NCI-H345 treated with DMSO at 0.1 percent for 48 hours (cell line): ENCODE data around the gene HOXA9.

Source experiments
- DNase-seq: peaks from one replicate; lab custom pipeline; 2025; ENCODE audit not compliant: unreplicated experiment; lab: John Stamatoyannopoulos, UW

HOXA9 gene

DNA sequence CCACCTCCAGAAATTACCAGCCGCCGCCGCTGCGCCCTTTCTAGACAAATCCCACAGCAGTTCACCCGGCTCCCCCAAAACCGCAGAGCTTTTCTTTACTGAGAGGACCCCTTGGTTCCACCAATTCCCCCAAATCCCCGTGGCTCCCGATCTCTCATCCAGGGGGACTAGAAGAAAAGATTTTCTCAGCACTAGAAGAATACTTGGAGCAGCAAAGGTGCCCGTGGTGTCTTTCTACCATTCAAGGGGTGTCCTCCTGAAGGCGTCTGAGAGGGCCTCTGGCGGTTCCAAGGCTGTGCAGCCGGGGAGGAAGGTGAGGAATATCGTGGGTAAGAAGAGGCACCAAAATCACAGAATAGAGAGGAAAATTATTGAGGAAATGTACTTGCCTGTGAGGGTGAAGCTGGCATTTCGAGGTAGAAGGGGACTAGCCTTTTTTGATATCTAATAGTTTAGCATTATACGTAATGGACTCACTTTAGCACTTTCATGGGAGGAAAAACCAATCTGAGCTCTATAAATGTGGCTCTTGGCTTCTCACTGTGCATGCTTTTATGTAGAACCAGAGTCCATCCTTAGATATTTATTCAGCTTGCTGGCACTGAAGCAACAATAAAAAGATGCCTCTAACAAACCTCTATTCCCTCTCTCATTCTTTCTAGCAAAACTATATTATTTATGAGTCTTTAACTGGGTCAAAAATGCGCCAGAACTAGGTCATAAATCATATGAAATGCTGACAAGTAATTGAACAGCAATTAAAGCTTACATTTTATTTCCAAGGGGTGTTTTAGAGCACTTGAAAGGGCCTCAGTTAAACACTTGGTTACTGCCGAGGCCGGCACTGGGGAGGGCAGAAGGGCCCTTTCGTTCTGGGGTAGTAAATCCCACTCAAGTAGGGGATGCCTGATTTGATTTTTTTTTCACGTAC, 49.0 kb downstream of the HOXA9 start:
- no peak for DNase-seq

DNA sequence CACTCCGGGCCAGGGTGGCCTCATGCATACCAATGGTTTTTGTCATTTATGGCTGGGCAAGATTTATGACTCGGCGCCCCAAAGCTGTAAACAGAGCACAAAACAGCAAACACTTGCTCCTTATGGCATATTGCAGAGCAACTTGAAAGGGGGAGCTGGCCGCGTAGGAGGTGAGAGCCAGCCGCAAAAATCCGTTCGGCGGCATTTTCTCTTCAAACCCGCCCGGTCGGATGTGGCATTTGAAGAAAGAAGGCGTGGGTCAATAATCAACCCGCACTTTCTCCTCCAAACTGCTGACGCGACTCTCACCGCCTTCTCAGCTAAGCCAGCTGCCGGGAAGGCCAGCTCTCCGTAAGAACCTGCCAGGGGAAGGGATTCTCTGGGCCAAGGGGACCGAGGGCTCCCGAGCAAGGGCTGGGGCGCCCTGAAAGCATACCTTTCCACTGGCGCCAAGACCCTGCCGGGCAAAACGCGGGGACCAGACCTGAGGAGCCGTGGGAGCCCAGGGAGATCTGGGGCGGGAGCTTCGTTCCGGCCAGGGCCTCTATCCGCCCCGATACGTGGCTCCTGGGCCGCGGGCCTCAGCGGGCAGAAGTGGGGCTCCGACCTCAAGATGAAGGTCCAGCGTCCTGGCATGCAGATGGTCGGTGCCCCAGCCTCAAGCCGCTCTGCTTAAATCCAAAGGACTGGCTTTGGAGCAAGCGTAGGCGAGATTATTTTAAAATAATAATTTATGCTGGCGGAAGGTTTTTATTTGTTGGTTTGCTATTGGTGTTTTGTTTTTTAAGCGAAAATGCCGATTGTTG, 49.9 kb downstream of the HOXA9 start:
- no peak for DNase-seq

DNA sequence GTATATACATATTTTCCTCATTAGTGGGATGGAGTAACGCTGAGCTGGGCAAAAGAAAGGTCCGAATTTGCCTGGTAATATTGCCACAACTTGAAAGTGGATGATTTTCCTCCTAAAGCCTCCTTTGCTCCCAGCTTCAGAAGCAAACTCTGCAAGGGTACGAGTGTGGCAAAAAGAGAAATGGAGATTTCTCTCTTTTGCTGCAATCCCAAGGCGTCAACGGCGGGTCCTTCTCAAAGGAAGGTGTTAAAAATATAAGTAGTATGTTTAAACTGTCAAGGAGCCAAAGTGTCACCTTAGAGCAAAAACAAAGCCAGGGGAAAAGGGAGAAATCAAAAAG, 50.5 kb downstream of the HOXA9 start:
- no peak for DNase-seq

DNA sequence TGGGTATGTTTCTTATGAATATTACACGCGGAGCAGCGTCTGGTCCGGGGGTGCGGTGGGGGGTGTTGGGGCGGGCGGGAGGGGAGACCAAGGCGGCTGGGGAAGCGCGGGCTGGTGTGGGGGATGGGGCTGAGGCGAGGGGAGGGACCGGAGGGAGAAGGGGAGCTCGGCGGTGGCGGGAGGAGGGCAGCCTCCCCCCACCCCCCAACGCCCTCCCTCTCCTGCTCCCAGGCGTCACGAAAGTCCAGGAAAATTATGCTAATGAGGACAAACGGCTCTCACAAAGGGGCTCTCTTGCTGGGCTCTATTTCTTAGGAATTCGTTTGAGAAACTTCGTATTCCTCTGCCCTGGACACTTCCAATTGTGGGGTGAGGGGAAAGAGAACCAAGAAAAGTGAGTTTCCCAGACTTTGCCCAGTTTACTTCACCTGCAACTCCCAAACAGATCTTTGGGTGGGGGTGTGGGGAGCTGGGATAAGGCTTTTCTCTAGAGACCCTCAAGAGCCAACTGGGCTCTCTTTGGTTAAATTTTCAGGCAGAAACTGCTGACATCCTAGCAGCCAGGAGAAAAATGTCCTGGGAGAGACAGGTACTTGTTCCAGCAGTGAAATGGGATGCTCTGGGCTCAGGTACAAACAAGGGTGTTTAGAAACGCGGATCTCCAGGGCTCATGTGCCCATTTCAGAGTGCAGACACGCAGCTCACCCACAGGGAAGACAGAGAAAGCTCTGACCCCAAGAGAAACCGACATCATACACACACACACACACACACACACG, 51.2 kb downstream of the HOXA9 start:
- DNase-seq, result no peak

DNA sequence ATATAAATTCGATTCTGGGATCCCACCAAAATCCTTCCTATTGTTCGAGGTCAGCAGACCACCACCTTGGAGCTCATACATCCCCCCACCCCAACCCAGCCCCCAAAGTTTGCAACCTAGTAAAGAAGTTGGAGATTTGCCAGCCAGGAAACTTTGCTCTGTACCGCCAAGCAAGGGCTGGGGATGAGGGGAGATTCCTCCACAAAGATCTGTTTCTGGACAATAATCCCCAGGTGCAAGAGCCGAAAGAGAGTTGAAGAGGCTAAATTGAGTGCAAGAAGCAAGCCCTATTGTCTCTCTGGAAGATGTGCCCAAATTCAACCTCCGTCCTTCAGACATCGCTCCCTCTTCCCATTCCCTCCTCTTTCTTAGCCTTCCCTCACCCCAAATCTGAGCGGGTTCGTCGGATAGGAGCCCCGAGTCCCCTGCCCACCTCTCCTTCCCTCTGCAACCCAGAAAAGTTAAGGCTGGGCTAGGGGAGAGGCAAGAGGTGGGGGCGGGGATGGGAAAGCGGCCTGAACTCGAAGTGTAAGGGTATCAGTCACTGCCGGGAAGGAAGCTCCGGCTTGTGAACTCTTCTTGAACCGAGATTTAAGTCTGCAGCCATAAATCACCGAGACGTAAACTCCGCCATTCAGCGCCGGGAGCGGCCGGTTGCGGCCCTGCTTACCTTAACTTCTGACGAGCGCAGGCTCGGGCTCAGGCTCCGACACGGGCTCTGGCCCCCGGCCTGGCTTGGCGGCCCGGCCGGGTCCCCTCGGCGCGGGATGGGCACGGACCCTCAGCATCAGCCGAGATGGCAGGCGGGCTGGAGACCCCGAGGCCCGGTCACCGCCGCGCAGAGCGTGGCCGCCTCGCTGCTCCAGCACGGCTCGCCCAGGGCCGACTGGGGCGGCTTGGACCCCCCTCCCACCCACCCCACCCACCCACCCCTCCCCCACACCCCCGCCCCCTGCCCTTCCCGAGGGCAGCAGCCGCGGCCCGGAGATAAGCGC, 52.1 kb downstream of the HOXA9 start:
- DNase-seq, result no peak
